AG04450 (cell line): ENCODE results near the gene HOXC10. TPM values are rescaled to one million over a fixed set of nuclear protein-coding genes. Genes with fewer than 3 reads are reported as not detected.

Experiments used
- CTCF ChIA-PET: fragments of 300-600, 350-600 bp; formaldehyde crosslinking; extraction: SDS; loops from one replicate; lab custom pipeline; 2022; ENCODE audit warnings: antibody characterized with exemption, inconsistent platforms; lab: Charles Lee
- POLR2A ChIA-PET: fragments of 350-600 bp; formaldehyde crosslinking; extraction: SDS; loops from one replicate; lab custom pipeline; 2021; ENCODE audit warnings: antibody characterized with exemption, inconsistent platforms; lab: Yijun Ruan, JAX
- DNase-seq: peaks from one replicate; pipeline ENCODE4 v3.0.0-alpha.2; 2011; ENCODE audit warnings: low read depth, low spot score
- H3K27ac ChIP-seq: one replicate; pipeline ENCODE4 v1.5.1; 2012; ENCODE audit warnings: low read depth, low read length, control low read depth
- H3K27me3 ChIP-seq: one replicate; pipeline ENCODE4 v1.6.0; 2012; ENCODE audit warnings: low read length; ENCODE audit not compliant: control insufficient read depth, insufficient read depth
- H3K4me3 ChIP-seq: 2 replicates; pipeline ENCODE4 v1.5.1; 2011; ENCODE audit warnings: mild to moderate bottlenecking, low read depth, low read length, control low read depth
- H3K9me3 ChIP-seq: 2 replicates; pipeline ENCODE4 v1.5.1; 2012; ENCODE audit warnings: low read length; ENCODE audit not compliant: control insufficient read depth, insufficient read depth
- CTCF ChIP-seq: IDR thresholded peaks from 2 replicates; pipeline ENCODE4 v1.5.1; 2011; ENCODE audit warnings: low read depth, low read length, control low read depth, inconsistent platforms
- polyA plus RNA-seq: library from polyadenylated mRNA; depleted of rRNA; stranded (reverse); fragments of >200 nt; gene quantifications from 2 replicates; pipeline ENCODE4 v1.2.3, GENCODE V29; 2011

HOXC10 gene
- polyA plus RNA-seq, 1 experiment, result not detected

GRCh38 chr12:54000116-54001114, 15.5 kb downstream of the HOXC10 start, which contains the start of gene HOXC9:
Gene HOXC9 (plus strand): TSS chr12:54000161. CDS start chr12:54000189, 28 bp downstream.
- ChIA-PET POLR2A (interaction anchor here (0.9 kb wide), 1 partner anchor 13 kb away, joined by 3 read pairs; no protein-coding TSS in a partner anchor), CTCF (interaction anchor here (0.6 to 3.5 kb wide), 3 partner anchors 192 to 251 kb away, joined by 3 to 16 read pairs (median 4); no protein-coding TSS in a partner anchor)
- no peak for TF ChIP-seq CTCF
- Histone ChIP-seq H3K27me3 (peaks cover 98% of the 10 kb centered on the region), H3K4me3 (peak within 1 kb of the TSS; percentile 32), H3K9me3 (peaks cover 9% of the 10 kb centered on the region; the same call in 1 of the 2 replicates), H3K27ac (no peak within 1 kb of the TSS)
- no peak for DNase-seq

- POLR2A ChIA-PET, result no interaction called here
- Histone ChIP-seq H3K9me3 (peaks cover 9% of the 10 kb centered on the region; the same call in 1 of the 2 replicates), H3K27me3 (peaks cover 97% of the 10 kb centered on the region), H3K27ac (no peak overlapping the region), H3K4me3 (no peak overlapping the region)
- CTCF ChIA-PET, result interaction anchor here (1.0 to 7.8 kb wide), 5 partner anchors 200 to 215 kb away, joined by 3 to 107 read pairs (median 9); no protein-coding TSS in a partner anchor
- no peak for TF ChIP-seq CTCF
- no peak for DNase-seq
These were observed 16.6 kb downstream of the HOXC10 start for GRCh38 chr12:54001283-54002187.

- POLR2A ChIA-PET, result no interaction called here
- H3K27me3 ChIP-seq, result peaks cover 97% of the 10 kb centered on the region
- no peak overlapping the region for H3K4me3 ChIP-seq
- CTCF ChIA-PET, result interaction anchor here (1.0 to 7.8 kb wide), 4 partner anchors 199 to 214 kb away, joined by 3 to 107 read pairs (median 6); no protein-coding TSS in a partner anchor
- no peak for TF ChIP-seq CTCF
- peaks cover 5% of the 10 kb centered on the region; the same call in 1 of the 2 replicates for H3K9me3 ChIP-seq
- no peak overlapping the region for H3K27ac ChIP-seq
- no peak for DNase-seq
These were observed 17.4 kb downstream of the HOXC10 start for GRCh38 chr12:54002278-54002914.

- H3K4me3 ChIP-seq, result no peak overlapping the region
- no peak for TF ChIP-seq CTCF
- DNase-seq, result no peak
- CTCF ChIA-PET, result interaction anchor here (0.7 to 7.8 kb wide), 4 partner anchors 198 to 238 kb away, joined by 3 to 107 read pairs (median 6); no protein-coding TSS in a partner anchor
- peaks cover 5% of the 10 kb centered on the region; the same call in 1 of the 2 replicates for H3K9me3 ChIP-seq
- H3K27ac ChIP-seq, result no peak overlapping the region
- POLR2A ChIA-PET, result no interaction called here
- peaks cover 97% of the 10 kb centered on the region for H3K27me3 ChIP-seq
These were observed 18.0 kb downstream of the HOXC10 start for GRCh38 chr12:54002915-54003389.
